HG03095 (cell line): ENCODE results near the gene DIPK2B.

Source experiments
- ATAC-seq: cut with Tn5 transposase; IDR thresholded peaks from one replicate; pipeline ENCODE4 v1.9.1; 2021; ENCODE audit warnings: moderate library complexity; ENCODE audit not compliant: unreplicated experiment

DIPK2B gene

DNA sequence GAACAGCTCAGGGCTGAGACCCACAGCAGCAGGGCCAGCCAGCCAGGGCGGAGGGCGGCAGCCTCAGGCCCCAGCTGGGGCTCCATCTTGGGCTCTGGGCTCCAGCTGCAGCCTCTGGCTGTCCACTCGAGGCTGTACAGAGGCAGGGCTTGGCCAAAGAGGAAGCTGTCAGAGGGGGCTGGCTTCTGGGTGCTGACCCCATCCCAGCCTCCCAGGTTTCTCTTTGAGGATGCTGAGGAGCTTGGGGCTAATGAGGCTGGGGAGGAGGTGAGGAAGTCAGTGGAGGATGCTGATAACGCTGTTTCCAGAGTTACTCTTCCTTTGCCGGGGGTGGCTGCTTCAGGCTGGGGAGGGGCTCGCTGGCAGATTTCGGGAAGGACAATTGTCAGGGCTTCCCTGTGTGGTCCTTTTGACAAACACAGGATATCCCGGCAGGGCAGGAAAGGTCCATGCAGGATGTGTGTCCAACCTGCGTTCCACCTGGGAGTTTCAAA is at the start of gene DIPK2B:
TSS of gene DIPK2B (minus strand) at position 136 of the 494 bp plus-strand sequence. CDS start at position 86, 50 bp downstream.
- ATAC-seq, result no peak

DNA sequence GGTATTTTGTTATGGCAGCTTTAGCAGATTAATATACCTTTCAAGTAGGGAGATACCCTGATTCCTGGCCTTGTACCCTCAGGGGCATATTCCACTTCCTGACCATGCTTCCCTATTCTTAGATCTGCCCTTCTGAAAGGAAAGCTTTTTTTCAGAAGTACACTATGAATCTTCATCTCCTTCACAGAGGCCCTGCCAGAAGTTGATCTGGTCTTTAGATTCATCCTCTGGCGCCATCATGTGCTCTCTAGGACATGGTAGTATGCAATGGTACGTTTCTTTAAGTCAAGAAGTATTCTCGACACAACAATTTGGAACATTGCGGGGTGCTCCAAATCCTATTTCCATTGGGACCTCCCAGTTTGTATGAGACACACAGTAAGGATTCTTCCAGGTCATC is 39.6 kb upstream of the DIPK2B start:
- ATAC-seq, result no peak

DNA sequence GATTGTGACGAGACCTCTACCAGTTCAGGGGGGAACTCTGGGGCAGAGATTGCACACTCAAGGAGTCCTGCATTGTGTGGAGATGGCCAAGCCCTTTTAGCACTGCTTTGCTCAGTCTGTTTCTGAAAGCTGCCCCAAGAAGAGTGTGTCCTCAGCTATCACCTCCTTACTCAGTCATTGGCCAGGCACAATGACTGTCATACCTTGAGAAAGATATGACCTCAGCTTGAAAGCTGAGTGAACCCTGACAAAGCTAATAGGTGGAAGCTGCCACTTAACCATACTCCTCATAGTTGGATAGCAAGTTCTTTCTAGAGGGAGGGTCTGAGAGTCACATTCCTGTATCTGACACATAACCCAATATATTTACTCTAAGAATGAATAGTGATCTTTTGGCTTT is 37.8 kb upstream of the DIPK2B start:
- no peak for ATAC-seq

DNA sequence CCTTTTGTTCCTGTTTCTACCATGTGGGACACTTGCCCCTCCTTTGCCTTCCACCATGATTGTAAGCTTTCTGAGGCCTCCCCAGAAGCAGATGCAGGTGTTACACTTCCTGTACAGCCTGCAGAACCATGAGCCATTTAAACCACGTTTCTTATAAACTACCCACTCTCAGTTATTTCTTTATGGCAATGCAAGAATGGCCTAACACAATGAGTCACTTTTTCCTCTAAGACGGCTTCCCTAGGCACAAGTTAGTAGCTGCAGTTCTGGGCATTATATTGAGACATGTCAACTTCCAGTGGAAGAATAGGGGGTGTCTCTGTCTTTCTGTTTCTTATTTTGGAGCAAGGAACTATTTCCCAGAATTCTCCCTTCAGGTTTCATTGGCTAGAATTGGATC is 32.9 kb upstream of the DIPK2B start:
- no peak for ATAC-seq

GRCh38 chrX:45232139-45232538 is 31.5 kb upstream of the DIPK2B start:
- no peak for ATAC-seq

GRCh38 chrX:45230410-45230809 is 29.7 kb upstream of the DIPK2B start:
- ATAC-seq, result no peak

DNA sequence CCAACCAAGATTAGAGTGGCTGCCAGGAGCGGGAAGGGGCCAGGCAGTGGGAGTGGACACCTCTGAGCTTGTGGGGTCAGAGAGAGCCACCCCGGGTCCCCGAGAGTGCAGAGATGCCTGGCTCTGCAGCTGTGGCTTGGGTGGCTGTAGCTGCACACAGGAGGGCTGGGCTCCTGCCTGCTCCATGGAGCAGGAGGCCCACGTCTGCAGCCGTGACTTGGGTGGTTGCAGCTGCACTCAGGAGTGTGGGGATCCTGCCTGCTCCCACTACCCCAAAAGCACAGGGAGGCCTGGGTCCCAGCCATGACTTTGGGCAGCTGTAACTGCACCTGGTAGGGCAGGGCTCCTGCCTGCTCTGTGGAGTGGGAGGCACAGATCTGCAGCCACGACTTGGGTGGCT is 28.7 kb upstream of the DIPK2B start:
- ATAC-seq, result no peak

DNA sequence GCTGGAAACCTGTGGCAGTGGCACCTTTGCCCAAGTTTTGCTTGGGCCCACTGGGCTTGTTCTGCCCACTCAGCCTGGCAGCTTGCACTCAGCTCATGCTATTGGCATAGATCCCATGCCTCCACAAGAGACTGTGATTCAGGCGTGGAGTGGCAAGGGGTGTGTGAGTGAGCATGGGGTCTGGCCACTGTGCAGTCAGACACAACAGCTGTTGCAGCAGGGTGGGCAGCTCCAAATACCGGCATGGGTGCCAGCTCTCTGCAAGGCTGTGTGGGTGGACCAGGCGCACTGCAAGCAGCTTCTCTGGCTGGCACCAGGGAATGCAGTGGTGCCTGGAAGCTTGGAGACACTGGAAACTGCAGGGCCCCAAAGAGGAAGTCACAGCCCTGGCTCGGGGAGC is 27.4 kb upstream of the DIPK2B start:
- ATAC-seq, result no peak

DNA sequence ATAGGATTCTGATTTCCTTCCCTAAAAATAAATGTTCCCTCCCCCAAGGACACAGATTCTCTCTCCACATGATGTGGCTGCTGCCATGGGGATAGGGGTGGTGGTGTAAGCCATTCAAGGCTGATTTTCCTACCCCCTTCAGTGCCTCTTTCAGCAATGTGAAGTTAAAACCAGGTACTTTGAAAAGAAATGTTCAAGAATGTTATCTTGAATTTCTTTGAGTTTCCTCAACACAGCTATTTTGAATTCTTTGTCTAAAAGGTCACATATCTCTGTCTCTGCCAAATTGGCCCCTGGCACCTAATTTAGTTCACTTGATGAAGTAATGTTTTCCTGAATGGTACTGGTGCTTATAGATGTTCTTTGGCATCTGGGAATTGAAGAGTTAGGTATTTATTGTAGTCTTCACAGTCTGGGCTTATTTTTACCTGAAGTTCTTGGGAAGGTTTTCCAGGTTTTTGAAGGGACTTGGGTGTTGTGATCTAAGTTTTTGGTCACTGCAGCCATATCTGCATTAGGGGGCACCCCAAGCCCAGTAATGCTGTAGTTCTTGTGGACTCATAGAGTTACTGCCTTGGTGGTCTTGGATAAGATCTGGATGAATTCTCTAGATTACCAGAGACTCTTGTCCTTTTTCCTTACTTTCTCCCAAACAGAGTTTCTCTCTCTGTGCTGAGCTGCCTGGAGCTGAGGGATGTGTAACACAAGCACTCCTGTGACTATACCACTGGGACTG is 7.6 kb upstream of the DIPK2B start:
- no peak for ATAC-seq

- no peak for ATAC-seq
Measured at GRCh38 chrX:45202171-45202570, 1.5 kb upstream of the DIPK2B start.

DNA sequence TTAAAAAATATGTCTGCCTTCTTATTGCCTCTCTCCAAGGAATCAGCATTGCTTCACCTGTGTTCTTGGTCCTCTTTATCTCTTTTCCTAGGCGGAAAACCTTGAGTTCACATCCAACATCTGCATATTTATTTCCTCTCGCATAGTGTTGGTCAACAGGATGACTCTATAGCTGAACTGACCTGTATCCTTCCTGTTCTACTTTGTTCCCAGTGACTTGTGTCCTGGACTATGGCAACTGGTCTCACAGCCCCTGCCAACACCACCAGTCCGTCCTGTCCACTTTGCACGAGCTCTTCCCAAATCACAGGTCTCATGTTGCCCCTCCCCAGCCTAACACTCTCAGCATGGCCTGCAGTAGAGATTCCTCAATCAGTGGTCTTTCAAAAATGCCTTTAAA is 2.0 kb downstream of the DIPK2B start:
- ATAC-seq, result no peak

DNA sequence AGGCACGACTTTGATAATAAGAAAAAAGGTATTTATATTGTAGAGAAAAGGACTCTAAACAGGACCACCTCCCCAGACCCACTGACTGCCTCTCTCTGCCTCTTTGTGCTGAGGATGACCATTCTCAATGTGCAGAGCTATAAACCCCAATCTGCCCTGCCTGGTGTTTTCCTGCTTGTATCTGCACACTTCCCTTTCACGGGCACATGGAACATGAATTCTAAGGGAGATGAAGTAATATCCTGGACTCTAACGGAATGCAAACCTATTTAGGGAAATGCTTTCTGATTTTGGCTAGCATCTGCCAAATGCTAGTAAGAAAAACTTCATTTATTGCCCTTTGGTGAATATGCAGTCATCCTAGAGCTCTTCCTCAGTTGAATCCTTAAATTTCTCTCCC is 2.4 kb downstream of the DIPK2B start:
- ATAC-seq, result no peak

DNA sequence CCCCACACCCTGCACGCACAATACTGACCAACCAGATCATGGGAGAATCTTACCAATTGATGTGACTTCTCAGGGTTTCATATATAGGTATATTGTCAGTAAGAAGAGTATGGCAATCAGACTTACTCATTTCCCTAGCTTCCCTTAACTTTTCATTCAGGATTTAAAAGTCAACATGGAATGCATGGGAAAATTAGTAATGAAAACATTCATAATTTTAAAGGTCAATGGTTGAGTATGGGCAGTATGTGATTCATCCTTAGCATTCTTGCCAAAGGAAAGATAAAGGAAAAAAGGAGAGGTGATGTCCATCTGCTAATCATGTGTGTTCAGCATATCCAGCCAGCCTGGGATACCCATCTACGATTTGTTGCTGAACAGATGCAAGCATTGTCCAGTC is 4.0 kb downstream of the DIPK2B start:
- ATAC-seq, result no peak

DNA sequence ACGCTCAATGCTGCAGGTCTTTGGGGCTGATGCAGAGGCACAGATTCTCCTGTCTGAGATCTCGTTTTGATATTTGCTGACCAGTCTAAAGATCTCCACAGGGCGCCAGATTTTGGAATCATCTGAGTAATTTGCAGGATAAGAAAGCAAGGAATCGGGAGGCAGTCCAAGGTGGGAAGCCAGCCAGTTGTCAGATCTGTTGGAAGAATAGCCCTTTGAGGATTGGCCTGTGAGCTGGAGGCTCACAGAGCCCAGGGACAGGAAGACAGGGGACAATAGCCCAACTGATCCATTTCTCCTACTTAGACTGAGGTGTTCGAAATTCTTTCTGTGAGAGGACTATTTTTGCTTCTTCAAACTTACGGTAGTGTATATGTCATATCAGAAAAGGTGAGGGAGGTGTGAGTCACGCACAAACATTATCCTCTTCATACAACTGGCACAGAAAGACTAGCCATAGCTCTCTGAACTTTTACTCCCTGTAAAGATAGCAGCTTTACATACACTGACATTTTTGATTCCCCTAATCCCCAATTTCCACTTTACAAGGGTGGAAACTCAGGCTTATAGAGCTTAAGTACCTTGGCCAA is 8.8 kb downstream of the DIPK2B start:
- ATAC-seq, result no peak

- no peak for ATAC-seq
Measured at GRCh38 chrX:45191383-45191782, 9.3 kb downstream of the DIPK2B start.

GRCh38 chrX:45187731-45188130 is 12.9 kb downstream of the DIPK2B start:
- ATAC-seq, result no peak

GRCh38 chrX:45186643-45187026 is 14.0 kb downstream of the DIPK2B start:
- no peak for ATAC-seq

GRCh38 chrX:45184211-45184610 is 16.5 kb downstream of the DIPK2B start:
- ATAC-seq, result no peak

DNA sequence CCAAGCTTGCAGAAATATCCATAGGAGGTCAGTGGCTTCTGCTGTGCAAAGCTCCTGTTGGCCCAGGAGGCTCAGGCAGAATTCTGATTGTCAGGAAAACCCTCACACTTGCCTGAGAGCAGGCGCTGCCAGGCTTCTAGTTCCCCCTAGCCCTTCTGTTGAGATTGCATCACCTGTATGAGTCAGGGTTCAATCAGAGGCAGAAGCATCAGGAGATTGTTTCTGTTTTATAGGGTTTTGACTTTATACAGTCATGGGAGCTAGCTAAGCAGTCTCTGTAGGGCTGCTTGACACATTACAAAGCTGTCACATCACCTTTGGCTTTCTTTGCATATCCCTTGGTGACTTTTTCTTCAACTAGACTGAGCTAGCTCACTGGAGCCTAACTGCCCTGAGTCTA is 27.8 kb downstream of the DIPK2B start:
- no peak for ATAC-seq

- no peak for ATAC-seq
Measured at GRCh38 chrX:45166781-45167180, 33.9 kb downstream of the DIPK2B start.

- ATAC-seq, result no peak
Measured at GRCh38 chrX:45165726-45166125, 35.0 kb downstream of the DIPK2B start.

DNA sequence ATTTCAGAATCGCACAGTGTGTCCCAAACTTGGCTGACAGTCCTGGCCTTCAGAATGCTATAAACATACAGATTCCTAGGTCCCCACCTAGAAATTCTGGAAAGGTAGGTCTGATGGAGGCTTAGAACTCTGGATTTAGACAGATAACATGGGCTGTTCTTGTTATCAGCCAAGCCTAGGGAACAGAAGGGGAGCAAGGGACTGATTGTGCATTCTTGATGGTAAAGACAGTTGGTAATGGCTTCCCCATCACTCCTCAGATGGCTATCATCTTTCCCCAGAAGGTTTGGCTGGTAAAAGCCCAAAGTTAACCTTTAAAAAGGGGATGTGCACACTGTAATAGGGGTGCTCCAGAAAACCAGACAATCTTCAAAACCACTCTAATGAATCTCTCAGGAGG is 35.7 kb downstream of the DIPK2B start:
- ATAC-seq, result no peak
